ENCODE results near the gene FGF19.

GRCh38 chr11:69689484-69690319, 14.1 kb downstream of the FGF19 start:
- TF ChIP-seq EZH2phosphoT487 (IDR thresholded peaks at IDR 0.05; ENCODE audit: borderline replicate concordance, low read length) (no peak), CTCF (conservative IDR thresholded peaks at IDR 0.05; ENCODE audit: low read depth, low read length) (no peak), EZH2 (IDR thresholded peaks at IDR 0.05; ENCODE audit: low read length, unreplicated experiment) (no peak)
